ENCODE results near the gene TRIM45.

TRIM45 gene

DNA sequence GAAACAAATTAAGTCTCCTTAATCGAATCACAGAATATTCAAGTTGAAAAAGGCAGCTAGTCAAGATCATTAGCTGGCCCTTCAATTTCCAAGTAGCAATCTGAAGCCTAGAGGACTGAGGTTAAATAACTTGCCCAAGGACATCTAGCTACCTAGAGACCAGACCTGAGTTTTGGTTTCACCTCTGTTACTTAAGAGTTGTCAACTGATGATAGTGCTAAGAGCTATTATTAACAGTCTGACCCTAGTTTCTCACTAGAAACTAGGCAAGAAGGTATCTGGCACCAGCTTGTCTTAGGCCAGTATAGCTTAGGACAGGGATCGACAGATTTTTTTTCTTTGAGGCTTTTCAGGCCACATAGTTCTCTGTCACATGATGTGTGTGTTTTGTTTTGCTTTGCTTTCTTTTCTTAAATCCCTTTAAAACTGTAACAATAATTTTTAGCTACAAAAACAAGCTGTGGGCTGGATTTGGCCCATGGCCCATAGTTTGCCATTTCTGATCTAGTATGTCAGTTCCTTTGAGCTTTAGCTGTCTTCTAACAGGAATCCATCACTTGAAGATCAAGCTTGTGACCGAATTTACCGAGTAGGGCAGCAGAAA, 23.2 kb downstream of the TRIM45 start:
- no peak for DNase-seq (ENCODE audit: low spot score)

DNA sequence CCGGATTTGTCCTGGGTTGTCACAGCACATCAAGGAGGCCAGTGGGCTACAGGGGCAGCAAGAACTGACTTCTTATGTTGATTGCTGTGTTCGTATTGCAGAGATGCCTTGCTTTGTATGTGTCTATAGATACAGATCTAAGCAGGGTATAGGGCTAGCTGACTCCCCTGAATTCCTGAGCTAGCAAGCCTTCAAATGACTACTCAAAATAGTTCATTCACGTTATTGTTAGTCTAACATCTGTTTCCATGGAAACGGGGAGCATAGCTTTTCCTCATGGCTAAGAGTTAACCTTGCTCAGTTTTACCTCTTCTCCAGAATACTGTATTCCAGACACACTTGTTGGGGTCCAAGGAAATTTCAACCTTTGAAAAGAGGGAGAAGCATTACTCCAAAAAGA, 24.1 kb downstream of the TRIM45 start:
- no peak for DNase-seq (ENCODE audit: low spot score)

DNA sequence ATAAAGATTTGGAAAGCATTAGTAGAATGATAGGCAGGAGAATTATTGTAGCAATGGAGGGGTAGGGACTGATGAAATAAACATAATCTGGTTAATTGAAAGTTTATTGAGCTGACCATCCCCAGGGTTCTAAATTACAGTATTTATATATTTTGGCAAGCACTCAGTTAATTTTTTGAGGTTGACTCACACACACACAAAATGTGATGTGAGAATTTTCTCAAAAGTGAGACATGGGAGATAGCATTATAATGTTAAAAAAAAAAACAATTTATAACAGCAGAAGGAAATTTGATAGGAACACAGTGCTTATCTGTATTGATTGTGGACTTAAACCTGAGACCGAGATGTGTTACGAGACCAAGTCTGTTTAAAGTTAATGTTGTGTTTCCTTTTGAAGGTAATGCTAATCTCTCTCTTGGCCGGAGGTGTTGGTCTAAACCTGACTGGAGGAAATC, 24.6 kb downstream of the TRIM45 start:
- no peak for DNase-seq (ENCODE audit: low spot score)

DNA sequence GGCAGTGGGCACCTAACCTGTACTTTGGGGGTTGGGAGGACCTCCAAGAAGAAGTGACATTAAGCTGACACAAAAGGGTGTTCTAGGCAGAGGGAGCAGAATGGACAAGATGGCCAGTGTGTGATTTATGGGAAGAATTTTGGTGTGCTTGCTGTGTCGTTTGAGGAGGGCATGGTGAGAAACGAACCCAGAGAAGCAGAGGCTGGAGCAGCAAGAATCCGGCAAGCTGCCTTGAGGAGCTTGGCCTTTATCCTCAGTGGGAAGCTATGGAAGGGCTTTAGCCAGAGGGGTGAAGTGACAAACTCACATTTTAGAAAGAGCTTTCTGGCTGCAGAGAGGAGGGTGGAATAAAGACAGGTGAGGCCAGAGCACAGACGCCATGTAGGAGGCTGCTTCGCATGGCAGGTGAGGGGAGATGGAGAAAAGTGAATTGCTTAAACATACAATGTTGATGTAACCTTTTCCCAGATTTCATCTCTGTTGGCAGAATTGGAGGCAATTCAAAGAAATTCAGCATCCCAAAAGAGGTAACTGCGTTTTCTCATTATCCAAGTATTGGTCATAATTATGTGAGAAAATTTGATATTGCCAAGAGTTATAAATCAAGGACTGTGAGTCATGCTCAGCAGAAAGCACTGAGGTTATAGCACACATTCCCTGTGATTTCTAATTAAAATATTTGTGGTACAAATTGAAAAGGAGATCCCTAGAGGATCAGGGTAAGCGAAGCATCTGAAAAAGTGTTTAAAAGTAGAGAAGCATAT, 26.5 kb downstream of the TRIM45 start:
- DNase-seq (ENCODE audit: low spot score), result no peak

DNA sequence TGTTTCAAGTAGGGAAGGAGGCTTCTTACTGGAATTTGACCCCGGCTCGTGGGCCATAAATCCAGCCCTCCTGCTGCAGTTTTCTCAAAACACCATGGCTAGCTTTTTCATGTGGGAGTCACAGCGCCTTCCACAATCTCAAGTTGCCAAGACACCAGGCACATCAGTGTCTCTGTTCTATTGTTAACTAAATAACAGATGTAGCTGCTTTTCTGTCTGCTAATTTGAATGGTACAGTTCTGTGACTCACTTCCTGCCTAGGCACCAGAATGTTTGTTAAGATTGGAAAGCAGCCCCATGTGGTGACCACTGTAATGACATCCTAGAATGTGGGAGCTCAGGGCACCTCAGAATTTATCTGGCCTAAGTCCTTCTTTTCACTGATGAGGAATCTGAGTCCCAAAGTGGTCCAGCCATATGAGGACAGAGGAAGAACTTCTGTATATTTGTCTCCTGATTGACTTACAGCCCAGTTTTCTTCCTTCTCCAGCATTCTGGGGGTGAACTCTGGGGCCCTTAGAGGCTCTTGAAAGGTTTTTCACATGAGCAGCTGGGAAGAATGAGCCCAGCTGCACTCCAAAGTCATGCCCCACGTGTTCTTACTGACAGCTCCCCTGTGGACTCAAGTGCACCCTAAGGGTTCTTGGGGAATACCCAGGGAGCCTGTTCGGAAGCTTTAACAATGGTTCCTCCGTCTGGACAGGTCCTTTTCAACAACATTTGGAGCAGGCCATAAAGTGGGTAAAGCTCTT, 27.5 kb downstream of the TRIM45 start:
- peak; percentile 58 for DNase-seq (ENCODE audit: low spot score)

DNA sequence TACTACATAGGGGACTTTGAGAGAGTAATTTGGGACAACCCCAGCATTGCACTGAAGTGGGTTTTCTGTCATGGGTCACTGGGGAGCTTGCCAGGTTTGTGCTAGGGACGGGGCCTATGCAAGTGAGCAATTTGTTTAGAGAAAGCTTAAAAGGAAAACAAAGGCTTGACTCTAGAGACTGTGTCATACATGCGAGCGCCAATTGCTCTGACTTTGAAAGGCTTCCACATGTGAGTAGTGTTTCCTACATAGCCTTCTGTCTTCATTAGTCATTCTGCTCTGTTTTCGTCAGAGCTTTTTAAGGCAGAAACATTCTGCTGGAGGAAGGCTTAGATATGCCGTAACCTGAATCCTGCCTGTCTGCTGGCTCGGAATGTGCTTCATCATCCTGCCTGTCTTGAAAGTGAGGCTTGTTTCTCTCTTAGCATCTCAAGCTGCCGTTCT, 28.4 kb downstream of the TRIM45 start:
- DNase-seq (ENCODE audit: low spot score), result no peak

DNA sequence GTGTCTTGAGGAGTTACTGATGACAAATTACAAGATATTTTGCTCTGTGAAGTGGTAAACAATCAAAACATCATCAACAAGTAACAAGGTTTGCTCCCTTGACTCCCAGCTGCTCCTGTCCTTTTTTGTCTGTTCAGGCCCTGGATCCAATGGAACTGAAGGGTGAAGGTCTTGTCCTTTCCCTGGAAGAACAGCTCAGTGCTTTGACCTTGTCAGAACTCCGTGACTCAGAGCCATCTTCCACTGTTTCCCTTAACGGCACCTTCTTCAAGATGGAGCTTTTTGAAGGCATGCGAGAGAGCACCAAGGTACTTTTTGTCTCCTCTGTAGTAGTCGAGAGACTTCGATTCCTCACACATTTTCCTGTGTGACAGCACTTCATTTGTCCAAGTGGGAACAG, 29.0 kb downstream of the TRIM45 start:
- no peak for DNase-seq (ENCODE audit: low spot score)

DNA sequence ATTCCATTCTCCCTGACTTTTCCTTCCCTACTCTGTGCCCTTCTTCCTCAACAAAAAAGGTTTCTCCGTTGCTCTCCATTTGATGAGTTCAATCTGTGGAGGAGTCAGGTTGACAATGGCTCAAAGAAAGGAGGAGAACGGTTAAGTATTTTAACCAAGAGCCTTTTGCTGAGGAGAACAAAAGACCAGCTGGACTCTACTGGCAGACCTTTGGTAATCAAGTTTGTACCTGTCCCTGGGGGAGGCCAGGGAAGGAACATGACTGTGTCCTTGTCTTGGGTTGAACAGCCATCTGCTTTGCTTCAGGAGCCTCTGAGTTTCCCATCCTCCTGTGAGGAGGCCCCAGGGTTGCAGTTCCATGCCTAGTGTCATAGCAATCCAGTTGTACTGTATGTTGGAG, 31.6 kb downstream of the TRIM45 start:
- DNase-seq (ENCODE audit: low spot score), result no peak

DNA sequence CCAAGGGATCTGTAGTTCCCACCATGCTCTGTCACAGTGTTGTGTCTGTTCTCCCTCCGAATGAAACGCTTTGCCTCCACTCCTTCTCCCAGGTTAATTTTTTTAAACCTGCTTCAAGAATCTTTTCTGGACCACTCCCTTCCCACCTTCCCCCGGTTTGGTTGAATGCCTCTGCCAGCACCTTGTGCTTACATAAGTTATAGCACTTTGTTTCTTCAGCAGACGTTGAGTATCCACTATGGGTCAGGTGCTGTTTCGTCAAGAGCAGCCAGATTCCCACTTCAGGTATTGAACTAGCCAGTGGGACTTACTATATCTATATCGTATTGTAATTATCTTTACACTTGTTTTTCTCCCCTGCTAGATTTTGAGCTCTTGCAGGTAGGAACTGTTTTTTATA, 33.9 kb downstream of the TRIM45 start:
- DNase-seq (ENCODE audit: low spot score), result no peak

DNA sequence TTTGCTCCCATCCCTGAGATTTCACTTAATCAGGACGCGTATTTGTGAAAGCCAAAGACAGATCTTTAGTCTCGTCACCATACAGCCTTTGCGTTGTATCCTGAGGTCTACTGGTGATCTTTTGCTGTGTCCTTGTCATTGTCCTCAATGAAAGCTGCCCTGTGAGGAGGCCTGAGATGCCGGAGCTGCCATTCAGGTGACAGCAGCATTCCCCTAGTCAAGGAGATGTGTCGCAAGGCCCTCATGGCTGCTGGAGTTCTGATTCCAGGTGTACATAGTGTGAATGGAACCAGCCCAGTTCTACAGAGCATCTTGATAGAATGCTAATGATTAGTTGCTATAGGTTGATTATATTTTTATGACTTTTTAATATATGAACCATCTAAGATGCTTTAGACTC, 37.3 kb downstream of the TRIM45 start:
- DNase-seq (ENCODE audit: low spot score), result no peak

DNA sequence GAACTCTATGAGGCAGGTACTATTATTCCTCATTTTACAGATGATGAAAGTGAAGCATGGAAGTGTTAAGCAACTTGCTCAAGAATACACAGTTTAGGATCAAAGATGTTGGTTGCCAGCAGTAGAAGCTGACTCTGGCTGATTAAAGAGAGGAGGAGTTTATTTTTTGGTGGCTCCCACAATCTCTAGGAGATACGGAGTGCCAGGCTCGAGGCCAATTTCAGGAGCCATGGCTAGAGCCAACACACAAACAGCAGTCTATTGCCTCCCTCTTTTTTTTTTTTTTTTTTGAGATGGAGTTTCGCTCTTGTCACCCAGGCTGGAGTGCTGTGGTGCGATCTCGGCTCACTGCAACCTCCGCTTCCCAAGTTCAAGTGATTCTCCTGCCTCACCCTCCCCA, 41.8 kb downstream of the TRIM45 start:
- no peak for DNase-seq (ENCODE audit: low spot score)

DNA sequence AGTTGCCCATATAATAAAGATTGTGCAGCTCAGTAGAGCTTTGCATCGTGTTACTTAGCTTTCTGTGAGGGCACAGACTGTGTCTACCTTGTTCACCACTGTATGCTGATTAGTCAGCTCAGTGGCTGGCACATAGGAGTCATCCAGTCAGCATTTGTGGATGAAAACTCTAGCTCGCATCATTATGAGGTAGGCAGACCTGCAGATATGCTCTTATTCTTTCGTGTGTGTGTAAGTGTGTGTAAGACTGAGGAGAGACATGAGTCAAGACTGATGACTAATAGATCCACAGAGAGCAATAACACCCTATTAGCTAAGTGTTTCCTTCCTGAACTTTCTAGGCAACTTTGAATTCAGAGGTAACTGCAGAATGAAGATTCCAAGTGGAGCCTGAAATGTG, 44.3 kb downstream of the TRIM45 start:
- DNase-seq (ENCODE audit: low spot score), result peak; percentile 80

DNA sequence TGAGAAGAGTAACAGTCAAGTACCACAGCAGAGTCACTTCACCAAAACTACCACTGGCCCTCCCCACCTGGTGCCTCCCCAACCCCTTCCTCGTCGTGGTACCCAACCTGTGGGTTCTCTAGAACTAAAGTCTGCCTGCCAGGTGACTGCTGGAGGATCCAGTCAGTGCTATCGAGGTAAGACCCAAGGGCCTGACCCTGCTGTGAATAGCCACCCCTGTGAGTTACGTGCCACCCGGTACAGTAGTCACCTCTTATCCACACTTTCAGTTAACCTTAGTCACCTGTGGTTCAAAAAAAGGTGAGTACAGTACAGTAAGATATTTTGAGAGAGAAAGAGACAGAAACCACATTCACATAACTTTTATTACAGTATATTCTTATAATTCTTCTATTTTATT, 44.9 kb downstream of the TRIM45 start:
- no peak for DNase-seq (ENCODE audit: low spot score)

DNA sequence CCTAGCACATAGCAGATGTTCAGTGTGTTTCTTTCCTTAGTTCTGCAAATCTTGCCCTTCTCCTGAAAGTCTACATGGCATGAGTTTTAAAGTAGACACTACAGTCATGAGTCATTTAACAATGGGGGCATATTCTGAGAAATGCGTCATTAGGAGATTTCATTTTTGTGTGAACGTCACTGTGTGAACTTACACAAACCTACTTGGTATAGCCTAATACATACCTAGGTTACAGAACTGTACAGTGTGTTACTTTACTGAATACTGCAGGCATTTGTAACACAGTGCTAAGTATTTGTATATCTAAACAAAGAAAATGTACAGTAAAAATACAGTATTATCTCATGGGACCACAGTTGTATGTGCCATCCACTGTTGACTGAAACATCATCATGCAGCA, 51.4 kb downstream of the TRIM45 start:
- peak; percentile 69 for DNase-seq (ENCODE audit: low spot score)

DNA sequence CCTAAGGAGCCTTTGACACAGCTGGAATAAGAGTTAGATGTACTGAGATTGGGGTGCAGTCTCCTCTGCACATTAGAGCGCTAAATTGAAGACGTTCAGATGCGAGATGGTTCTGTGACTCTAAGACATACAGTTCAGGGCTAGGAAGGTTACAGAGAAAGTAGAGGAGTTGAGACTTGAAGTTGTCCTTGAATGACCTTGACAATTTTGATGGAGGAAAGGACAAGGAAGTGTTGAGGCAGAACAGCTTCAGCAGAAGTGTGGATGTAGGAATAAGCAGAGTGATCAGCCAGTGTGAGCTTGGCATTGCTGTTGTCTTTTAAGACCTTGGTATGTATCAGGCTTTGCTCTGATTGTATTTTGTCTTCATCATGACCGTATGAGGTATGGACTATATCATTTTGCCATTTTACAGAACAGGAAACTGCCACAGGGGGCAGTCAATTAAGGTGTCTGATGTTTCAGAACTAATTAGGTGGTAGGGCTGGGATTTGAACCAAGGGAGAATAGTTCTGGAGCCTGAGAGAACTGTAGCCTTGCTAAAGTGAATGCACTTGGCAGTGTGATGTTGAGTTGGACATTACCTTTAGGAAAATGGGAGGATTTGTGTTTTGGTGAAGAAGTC, 52.2 kb downstream of the TRIM45 start:
- DNase-seq (ENCODE audit: low spot score), result no peak

DNA sequence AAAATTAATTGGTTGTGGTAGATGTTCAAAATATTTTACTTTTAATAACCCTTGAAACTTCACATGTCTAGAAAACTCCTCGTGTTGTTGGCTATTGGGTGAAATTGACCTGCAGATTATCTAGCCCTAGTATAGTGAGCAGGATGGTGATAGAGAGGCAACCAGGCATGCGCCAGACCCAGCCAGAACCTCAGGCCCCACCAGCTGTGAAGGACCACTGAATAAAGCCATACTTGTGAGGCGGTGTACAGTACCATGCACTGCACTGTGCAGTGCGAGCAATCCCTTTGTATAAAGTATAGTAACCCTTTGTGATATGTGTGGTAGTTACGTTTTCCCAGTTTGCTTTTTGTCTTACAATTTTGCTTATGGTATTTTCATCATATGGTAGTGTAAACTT, 53.0 kb downstream of the TRIM45 start:
- DNase-seq (ENCODE audit: low spot score), result no peak

DNA sequence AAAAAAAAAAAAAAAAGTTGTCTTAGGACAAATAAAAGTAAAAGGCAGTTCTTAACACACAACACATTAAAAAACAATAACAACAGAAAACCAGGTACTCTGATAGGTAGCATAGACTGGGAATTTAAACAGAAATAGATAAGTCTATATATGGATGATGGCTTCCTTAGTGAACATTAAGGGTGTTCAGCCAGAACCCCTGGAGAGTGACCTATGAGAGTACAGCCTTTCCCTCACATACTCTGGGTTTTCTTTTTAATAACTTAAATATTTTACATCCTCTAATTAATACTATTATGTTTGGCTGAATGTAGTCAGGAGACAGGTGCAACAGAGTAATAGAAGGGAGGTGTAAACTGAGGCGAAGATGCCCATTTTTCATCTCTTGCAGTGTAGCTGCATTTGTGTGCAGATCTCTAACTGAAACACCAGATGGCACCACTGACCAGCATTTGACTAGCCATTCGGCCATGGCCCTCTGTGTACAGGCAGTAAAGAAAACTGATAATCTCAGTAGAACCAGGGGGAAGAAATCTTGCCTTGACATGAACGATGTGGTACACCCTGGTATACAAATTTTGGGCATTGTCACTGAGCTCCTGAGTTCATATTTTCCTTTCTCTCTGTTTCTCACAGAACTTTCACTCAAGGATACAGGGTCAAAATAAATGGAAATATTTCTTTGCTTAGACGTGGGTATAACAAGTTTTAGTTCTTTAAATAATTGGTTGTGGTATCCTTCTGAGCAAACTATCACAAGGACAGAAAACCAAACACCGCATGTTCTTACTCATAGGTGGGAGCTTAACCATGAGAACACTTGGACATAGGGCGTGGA, 53.8 kb downstream of the TRIM45 start:
- peak; percentile 44 for DNase-seq (ENCODE audit: low spot score)

DNA sequence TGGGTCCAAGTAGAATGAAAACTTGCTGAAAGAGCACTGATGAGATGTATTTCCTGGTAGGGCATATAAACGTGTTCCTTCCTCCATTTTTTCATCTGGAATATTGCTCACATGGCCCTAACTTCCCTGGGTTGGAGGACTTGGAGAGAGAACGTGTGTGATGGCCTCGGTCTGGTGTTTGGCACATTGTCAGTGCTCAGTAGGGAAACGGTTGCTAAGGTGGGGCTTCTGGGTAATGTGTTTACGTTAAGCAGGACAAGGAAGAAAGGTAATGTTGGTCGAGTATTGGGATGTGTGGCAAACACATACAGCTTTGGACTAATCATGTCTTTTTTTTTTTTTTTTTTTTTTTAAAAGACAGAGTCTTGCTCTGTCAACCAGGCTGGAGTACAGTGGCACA, 55.2 kb downstream of the TRIM45 start:
- no peak for DNase-seq (ENCODE audit: low spot score)

DNA sequence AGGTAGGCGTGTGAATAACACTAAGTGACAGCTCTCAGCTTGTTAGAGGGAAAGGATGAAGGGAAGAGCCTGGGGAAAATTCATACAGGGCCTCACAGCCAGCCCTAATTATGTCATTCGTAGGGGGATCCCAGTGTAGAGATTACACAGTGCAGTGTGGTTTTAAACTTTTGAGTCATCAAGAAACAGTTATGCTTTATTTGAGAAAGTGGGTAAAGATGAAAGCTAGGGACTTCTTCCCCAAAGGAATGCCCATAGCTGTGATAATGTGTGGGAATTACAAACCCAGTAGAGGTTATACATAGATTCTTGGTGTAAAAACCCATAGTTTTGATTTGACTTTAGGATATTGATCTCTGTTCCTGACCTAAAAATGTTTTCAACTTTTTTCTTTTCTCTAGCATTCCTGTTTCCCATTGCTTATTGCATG, 59.5 kb downstream of the TRIM45 start:
- DNase-seq (ENCODE audit: low spot score), result peak; percentile 77
